NCI-H187 (cell line): ENCODE results near the gene CNPY3.

ENCODE experiments used
- DNase-seq, 2 experiments: peaks; one replicate each; lab custom pipeline; 2025; lab: John Stamatoyannopoulos, UW

Gene CNPY3

GRCh38 chr6:42981836-42982235 lies 52.6 kb downstream of the CNPY3 start:
- no peak for DNase-seq

- DNase-seq: peak; percentile 91 to 95
These were observed 55.0 kb downstream of the CNPY3 start, which contains the start of gene PPP2R5D for GRCh38 chr6:42984001-42984923. PPP2R5D (plus strand) TSS chr6:42984570; CDS start chr6:42984678, 108 bp downstream.

DNA sequence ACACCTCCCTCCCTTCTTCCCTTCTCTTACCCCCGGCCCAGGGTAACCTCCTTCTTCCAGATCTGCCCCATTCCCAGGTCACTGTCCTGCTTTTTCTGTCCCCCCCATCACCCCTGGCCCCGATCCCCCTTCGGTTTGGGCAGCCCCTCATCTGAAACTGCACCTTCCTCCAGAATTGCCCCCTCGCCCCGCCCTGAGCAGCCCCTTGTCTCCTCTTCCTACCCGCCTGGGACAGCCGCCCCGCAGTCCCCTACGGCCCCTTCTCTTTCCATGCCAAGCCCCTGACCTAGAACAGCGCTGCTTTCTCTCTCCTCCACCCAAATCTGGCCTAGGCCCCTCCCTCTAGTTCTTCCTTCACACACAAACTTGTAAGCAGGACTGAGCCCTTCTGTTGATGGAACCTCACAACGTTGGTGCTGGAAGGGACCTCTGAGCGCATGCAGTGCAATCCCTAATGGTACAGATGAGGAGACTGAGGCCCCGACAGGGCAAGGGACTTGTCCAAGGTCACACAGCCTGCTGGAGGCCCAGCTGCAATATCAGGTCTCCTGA lies 55.7 kb downstream of the CNPY3 start:
- no peak for DNase-seq

GRCh38 chr6:42987533-42988451 lies 58.5 kb downstream of the CNPY3 start:
- no peak for DNase-seq

GRCh38 chr6:42988486-42989020 lies 59.3 kb downstream of the CNPY3 start:
- DNase-seq: no peak
